Mucosa of stomach (tissue), 1 donor: ENCODE results near the gene C15orf39.
"Not testable (repeated sequence)": the region's sequence is repeated elsewhere in the genome, so short reads cannot be mapped to it uniquely, and the experiment has no call there.

Source experiments
- H3K27me3 ChIP-seq: one replicate; pipeline ENCODE4 v1.7.0; 2013; ENCODE audit warnings: mild to moderate bottlenecking, low read length; ENCODE audit not compliant: control insufficient read depth, insufficient read depth
- H3K36me3 ChIP-seq: one replicate; pipeline ENCODE4 v1.7.0; 2013; ENCODE audit warnings: low read length; ENCODE audit not compliant: control insufficient read depth, insufficient read depth
- H3K4me1 ChIP-seq: one replicate; pipeline ENCODE4 v1.7.0; 2013; ENCODE audit warnings: mild to moderate bottlenecking, low read length; ENCODE audit not compliant: control insufficient read depth, insufficient read depth
- H3K4me3 ChIP-seq: one replicate; pipeline ENCODE4 v1.7.0; 2013; ENCODE audit warnings: low read length
- H3K9ac ChIP-seq: one replicate; pipeline ENCODE4 v1.7.0; 2013; ENCODE audit warnings: mild to moderate bottlenecking, low read length, moderate library complexity
- H3K9me3 ChIP-seq: one replicate; pipeline ENCODE4 v1.7.0; 2013; ENCODE audit warnings: mild to moderate bottlenecking, low read length, moderate library complexity; ENCODE audit not compliant: control insufficient read depth
- donor health status: Pancreatic carcinoma.

The C15orf39 gene

DNA sequence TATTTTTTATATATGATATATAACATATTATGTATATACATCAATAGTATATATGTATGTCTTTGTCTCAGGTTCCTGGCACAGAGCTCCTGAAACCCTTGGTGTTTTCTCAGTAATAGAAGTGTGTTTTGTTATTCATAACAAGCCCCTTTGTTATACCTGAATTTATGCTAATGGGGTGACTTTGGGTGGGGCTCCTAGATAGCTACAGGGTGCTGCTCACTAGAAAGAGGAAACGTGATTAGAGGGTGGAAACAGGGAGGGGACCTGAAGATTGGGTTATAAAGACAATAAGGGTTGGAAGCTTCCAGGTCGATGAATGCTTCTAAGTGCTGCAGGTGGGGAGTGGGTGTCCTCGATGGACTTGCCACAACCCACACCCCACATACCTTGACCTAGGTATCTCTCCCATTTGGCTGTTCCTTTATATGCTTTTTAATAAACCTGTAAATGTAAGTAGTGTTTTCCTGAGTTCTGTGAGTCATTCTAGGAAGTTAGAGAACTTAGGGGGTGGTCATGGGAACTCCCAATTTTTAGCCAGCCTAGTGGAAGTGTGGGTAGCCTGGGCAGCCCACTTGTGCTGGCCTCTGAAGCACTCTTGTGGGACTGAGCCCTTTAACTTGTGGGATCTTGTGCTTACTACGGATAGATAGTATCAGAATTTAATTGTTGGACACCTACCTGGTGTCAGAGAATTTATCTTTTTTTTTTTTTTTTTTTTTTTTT, 36.9 kb upstream of the C15orf39 start:
- Histone ChIP-seq H3K4me1 (peaks cover 4% of the 10 kb centered on the region), H3K4me3 (no peak overlapping the region), H3K9ac (no peak overlapping the region), H3K36me3 (no peaks in the 10 kb centered on the region), H3K9me3 (no peaks in the 10 kb centered on the region), H3K27me3 (no peaks in the 10 kb centered on the region)

GRCh38 chr15:75166489-75167063, 35.1 kb upstream of the C15orf39 start:
- not testable (repeated sequence) for H3K27me3 ChIP-seq

GRCh38 chr15:75167588-75168350, 33.9 kb upstream of the C15orf39 start:
- peaks cover 4% of the 10 kb centered on the region for H3K4me1 ChIP-seq
- no peaks in the 10 kb centered on the region for H3K36me3 ChIP-seq
- H3K9me3 ChIP-seq = no peaks in the 10 kb centered on the region
- no peak overlapping the region for H3K9ac ChIP-seq
- no peaks in the 10 kb centered on the region for H3K27me3 ChIP-seq
- no peak overlapping the region for H3K4me3 ChIP-seq

More at GRCh38 chr15:75166489-75167063, 35.1 kb upstream of the C15orf39 start:
- not testable (repeated sequence) for H3K9me3 ChIP-seq, H3K4me1 ChIP-seq, H3K9ac ChIP-seq, H3K4me3 ChIP-seq, H3K36me3 ChIP-seq

DNA sequence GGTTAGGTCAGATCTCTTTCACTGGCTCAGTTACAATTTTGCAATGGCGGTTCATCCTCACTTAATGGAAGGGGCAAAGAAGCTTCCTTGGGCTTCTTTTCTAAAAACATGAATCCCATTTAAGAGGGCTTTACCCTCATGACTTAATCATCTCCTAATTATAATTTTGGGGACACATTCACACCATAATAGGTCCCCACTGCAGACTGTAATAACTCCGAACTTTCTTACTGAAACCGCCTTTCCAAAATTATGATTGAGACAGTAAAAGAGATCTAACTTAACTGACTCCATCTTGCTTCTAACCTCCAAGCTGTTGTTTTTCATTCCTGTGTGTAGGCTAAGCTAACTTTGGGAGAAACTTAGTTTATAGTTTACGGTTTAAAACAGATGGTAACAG, 33.3 kb upstream of the C15orf39 start:
- H3K36me3 ChIP-seq = no peaks in the 10 kb centered on the region
- no peak overlapping the region for H3K4me3 ChIP-seq
- H3K9ac ChIP-seq = no peak overlapping the region
- H3K27me3 ChIP-seq = no peaks in the 10 kb centered on the region
- no peaks in the 10 kb centered on the region for H3K9me3 ChIP-seq
- no peaks in the 10 kb centered on the region for H3K4me1 ChIP-seq

DNA sequence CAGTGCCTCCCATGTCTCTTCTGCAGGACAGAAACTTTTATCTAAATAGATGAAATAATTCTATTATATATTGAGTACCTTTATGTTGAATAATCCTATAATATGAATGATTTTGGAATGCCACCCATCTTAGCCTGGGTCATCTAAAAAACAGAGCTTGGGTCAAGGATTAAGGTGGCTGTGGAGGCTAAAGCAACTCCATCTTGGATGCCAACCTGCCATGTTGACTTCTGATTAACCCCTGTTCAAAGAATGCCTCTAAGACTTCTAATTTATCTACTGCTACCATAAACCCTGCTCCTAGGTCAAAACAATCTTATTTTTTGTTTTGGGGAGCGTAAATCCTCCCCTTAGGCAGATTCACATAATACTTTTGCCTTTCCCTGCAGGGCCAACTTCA, 31.5 kb upstream of the C15orf39 start:
- Histone ChIP-seq H3K27me3 (no peaks in the 10 kb centered on the region), H3K4me3 (no peak overlapping the region), H3K36me3 (no peaks in the 10 kb centered on the region), H3K9me3 (no peaks in the 10 kb centered on the region), H3K9ac (no peak overlapping the region), H3K4me1 (peaks cover under 1% of the 10 kb centered on the region)

- H3K36me3 ChIP-seq = no peaks in the 10 kb centered on the region
- H3K4me3 ChIP-seq = no peak overlapping the region
- H3K27me3 ChIP-seq = no peaks in the 10 kb centered on the region
These were observed 30.9 kb upstream of the C15orf39 start for GRCh38 chr15:75170711-75171341.

DNA sequence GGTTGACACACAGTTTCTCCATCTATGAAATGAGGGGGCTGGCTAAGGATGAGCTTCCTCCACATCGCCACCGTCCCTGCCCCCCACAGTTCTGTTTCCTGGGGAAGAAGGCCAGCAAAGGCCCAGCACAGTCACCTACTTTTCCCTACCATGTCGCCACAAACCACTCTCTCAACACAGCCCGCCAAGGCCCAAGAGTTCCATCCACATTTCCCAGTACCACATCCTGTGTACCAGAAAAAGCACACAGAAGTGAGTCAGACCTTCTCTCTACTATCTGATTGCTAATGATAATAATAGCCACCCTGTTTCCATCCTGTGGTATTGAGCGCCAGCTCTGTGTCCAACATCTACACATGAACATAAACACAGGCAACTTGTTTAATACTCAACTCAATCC, 30.3 kb upstream of the C15orf39 start:
- H3K4me1 ChIP-seq = peaks cover 12% of the 10 kb centered on the region
- no peaks in the 10 kb centered on the region for H3K9me3 ChIP-seq
- H3K36me3 ChIP-seq = no peaks in the 10 kb centered on the region
- no peak overlapping the region for H3K4me3 ChIP-seq
- H3K9ac ChIP-seq = no peak overlapping the region
- no peaks in the 10 kb centered on the region for H3K27me3 ChIP-seq

More at GRCh38 chr15:75170711-75171341, 30.9 kb upstream of the C15orf39 start:
- Histone ChIP-seq H3K9ac (no peak overlapping the region), H3K9me3 (no peaks in the 10 kb centered on the region), H3K4me1 (peaks cover 7% of the 10 kb centered on the region)

GRCh38 chr15:75172284-75172820, 29.3 kb upstream of the C15orf39 start:
- no peak overlapping the region for H3K4me3 ChIP-seq
- no peaks in the 10 kb centered on the region for H3K36me3 ChIP-seq
- H3K9ac ChIP-seq = no peak overlapping the region
- no peaks in the 10 kb centered on the region for H3K27me3 ChIP-seq
- no peaks in the 10 kb centered on the region for H3K9me3 ChIP-seq
- peaks cover 19% of the 10 kb centered on the region for H3K4me1 ChIP-seq

- no peaks in the 10 kb centered on the region for H3K36me3 ChIP-seq
- H3K4me3 ChIP-seq = no peak overlapping the region
- H3K9me3 ChIP-seq = no peaks in the 10 kb centered on the region
- H3K27me3 ChIP-seq = peaks cover 5% of the 10 kb centered on the region
- H3K9ac ChIP-seq = no peak overlapping the region
- peaks cover 34% of the 10 kb centered on the region for H3K4me1 ChIP-seq
These were observed 27.6 kb upstream of the C15orf39 start for GRCh38 chr15:75174102-75174501.

DNA sequence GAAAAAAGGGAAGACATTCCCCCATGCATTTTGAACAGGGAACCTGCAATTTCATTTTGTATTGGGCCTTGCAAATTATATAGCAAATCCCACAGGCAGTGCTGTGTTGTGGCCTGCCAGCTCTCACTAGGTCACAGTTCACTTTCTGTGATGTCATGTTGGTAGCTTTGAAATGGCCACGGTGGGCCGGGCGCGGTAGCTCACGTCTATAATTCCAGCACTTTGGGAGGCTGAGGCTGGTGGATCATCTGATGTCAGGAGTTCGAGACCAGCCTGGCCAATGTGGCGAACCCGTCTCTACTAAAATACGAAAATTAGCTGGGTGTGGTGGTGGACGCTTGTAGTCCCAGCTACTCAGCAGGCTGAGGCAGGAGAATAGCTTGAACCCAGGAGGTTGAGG, 27.0 kb upstream of the C15orf39 start:
- no peak overlapping the region for H3K9ac ChIP-seq
- peaks cover 8% of the 10 kb centered on the region for H3K27me3 ChIP-seq
- no peak overlapping the region for H3K4me3 ChIP-seq
- no peaks in the 10 kb centered on the region for H3K36me3 ChIP-seq
- H3K9me3 ChIP-seq = no peaks in the 10 kb centered on the region
- H3K4me1 ChIP-seq = peaks cover 41% of the 10 kb centered on the region

DNA sequence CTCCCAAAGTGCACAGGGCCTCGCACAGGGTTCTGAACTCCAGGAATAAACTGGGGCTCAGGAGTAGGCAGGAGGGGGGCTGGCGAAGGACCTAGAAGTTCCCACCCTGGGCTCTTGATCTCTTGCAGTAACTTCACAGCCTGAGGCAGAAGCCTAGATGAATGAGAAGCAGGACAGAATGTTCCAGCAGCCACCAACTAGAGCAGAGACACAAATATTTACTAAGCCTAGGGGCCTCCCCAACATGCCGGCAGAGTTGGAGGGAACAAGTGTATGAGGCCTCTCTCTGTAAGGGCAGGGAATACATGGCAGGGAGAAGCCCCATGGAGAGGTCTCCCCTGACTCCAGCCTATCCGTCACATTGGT, 25.3 kb upstream of the C15orf39 start:
- peaks cover 55% of the 10 kb centered on the region for H3K4me1 ChIP-seq
- no peaks in the 10 kb centered on the region for H3K36me3 ChIP-seq
- H3K27me3 ChIP-seq = peaks cover 8% of the 10 kb centered on the region
- no peaks in the 10 kb centered on the region for H3K9me3 ChIP-seq
- no peak overlapping the region for H3K9ac ChIP-seq
- H3K4me3 ChIP-seq = no peak overlapping the region
